Endothelial cell of umbilical vein (primary cell): ENCODE results near the gene PLEKHG1. TPM values are rescaled to one million over a fixed set of nuclear protein-coding genes. Genes with fewer than 3 reads are reported as not detected.
A peak's percentile ranks its signal among the peaks of the same experiment; 100 is the strongest.

ENCODE experiments used
- BruUV-seq: library from RNA; stranded (reverse); fragments of 400-500 nt; replicated peaks from 2 replicates; lab custom pipeline; 2021; lab: Mats Ljungman, UMichigan
- CTCF ChIA-PET: fragments of 300-600, 350-600 bp; sonication (Branson Sonifier 250); formaldehyde crosslinking; loops from one replicate; lab custom pipeline; 2021; ENCODE audit warnings: antibody characterized with exemption, inconsistent platforms; lab: Charles Lee
- POLR2A ChIA-PET: fragments of 300-600, 350-600 bp; sonication (Branson Sonifier 250); formaldehyde crosslinking; loops from one replicate; lab custom pipeline; 2021; ENCODE audit warnings: antibody characterized with exemption, inconsistent platforms; lab: Charles Lee
- DNase-seq: peaks from one replicate; pipeline ENCODE4 v3.0.0-alpha.2; 2011; ENCODE audit warnings: low read depth, low spot score
- FAIRE-seq: peaks from 2 replicates; lab custom pipeline; 2011; peaks lifted over from hg19 to GRCh38; lab: Jason Lieb, UNC
- H2AFZ ChIP-seq: 2 replicates; pipeline ENCODE4 v1.6.0; 2012; ENCODE audit warnings: low read depth, low read length, control low read depth, inconsistent platforms
- H3K27ac ChIP-seq: 2 replicates; pipeline ENCODE4 v1.5.1; 2011; ENCODE audit warnings: low read depth, mild to moderate bottlenecking, control low read depth, low read length, moderate library complexity; ENCODE audit not compliant: insufficient read depth
- H3K27me3 ChIP-seq, 2 experiments: 2 replicates each; pipeline versions ENCODE4 v1.6.0 to v1.6.1; 2011; ENCODE audit warnings: low read length in 2 of 2, mixed read lengths in 1 of 2; ENCODE audit not compliant: control insufficient read depth in 2 of 2, insufficient read depth in 2 of 2
- H3K36me3 ChIP-seq, 2 experiments: 2 replicates in 1 of 2; 3 replicates in 1 of 2; pipeline ENCODE4 v1.5.1; 2011; ENCODE audit warnings: low read length in 2 of 2, mild to moderate bottlenecking in 1 of 2, moderate library complexity in 1 of 2; ENCODE audit not compliant: control insufficient read depth in 2 of 2, insufficient read depth in 2 of 2; ENCODE audit errors: extremely low read depth in 1 of 2
- H3K4me1 ChIP-seq: 3 replicates; pipeline ENCODE4 v1.5.1; 2011; ENCODE audit warnings: mild to moderate bottlenecking, low read length; ENCODE audit not compliant: control insufficient read depth, insufficient read depth; ENCODE audit errors: extremely low read depth
- H3K4me2 ChIP-seq: 2 replicates; pipeline ENCODE4 v1.6.1; 2011; ENCODE audit warnings: low read length, control low read depth, mixed read lengths; ENCODE audit not compliant: insufficient read depth
- H3K4me3 ChIP-seq, 3 experiments: fragments of 200-600 bp in 1 of 3; sonication (generic), shearing (Covaris generic) in 1 of 3; replicated peaks in 1 of 3; 2 replicates each; pipeline ENCODE4 v1.5.1; 2011 to 2016; ENCODE audit warnings: control low read depth in 3 of 3, low read length in 3 of 3, mild to moderate bottlenecking in 2 of 3, inconsistent platforms in 1 of 3, low read depth in 1 of 3, moderate library complexity in 1 of 3; ENCODE audit not compliant: insufficient read depth in 1 of 3
- H3K79me2 ChIP-seq: 2 replicates; pipeline ENCODE4 v1.6.0; 2012; ENCODE audit warnings: low read length, inconsistent platforms; ENCODE audit not compliant: control insufficient read depth, insufficient read depth
- H3K9ac ChIP-seq: replicated peaks from 2 replicates; pipeline ENCODE3; 2011; ENCODE audit warnings: low read length, control low read depth; ENCODE audit not compliant: insufficient read depth; ENCODE audit errors: extremely low read depth
- H3K9me1 ChIP-seq: replicated peaks from 3 replicates; pipeline ENCODE4 v1.6.0; 2011; ENCODE audit warnings: mild to moderate bottlenecking, low read length; ENCODE audit not compliant: control insufficient read depth, insufficient read depth; ENCODE audit errors: extremely low read depth
- H3K9me3 ChIP-seq: replicated peaks from 2 replicates; pipeline ENCODE4 v1.5.1; 2012; ENCODE audit warnings: low read length, inconsistent platforms; ENCODE audit not compliant: control insufficient read depth, insufficient read depth
- H4K20me1 ChIP-seq: replicated peaks from 2 replicates; pipeline ENCODE3; 2011; ENCODE audit warnings: mild to moderate bottlenecking, low read length; ENCODE audit not compliant: control insufficient read depth, insufficient read depth; ENCODE audit errors: extremely low read depth
- CTCF ChIP-seq, 2 donors: IDR thresholded peaks; 1 replicate in 1 of 2; 2 replicates in 1 of 2; pipeline ENCODE4 v1.5.1; 2011; ENCODE audit warnings: low read length in 2 of 2, mild to moderate bottlenecking in 2 of 2, moderate library complexity in 2 of 2, control low read depth in 1 of 2, inconsistent platforms in 1 of 2, low read depth in 1 of 2; ENCODE audit not compliant: insufficient read depth in 1 of 2; ENCODE audit errors: extremely low read depth in 1 of 2
- EZH2 ChIP-seq: IDR thresholded peaks from 2 replicates; pipeline ENCODE4 v1.6.1; 2012; ENCODE audit warnings: borderline replicate concordance, low read depth, mild to moderate bottlenecking, moderate library complexity, low read length, inconsistent platforms; ENCODE audit not compliant: severe bottlenecking
- FOS ChIP-seq: IDR thresholded peaks from 2 replicates; pipeline ENCODE4 v1.6.1; 2011; ENCODE audit warnings: mild to moderate bottlenecking, low read length, moderate library complexity, borderline replicate concordance; ENCODE audit not compliant: insufficient read depth
- GATA2 ChIP-seq: IDR thresholded peaks from 2 replicates; pipeline ENCODE4 v1.7.0; 2011; ENCODE audit warnings: low read depth, mild to moderate bottlenecking, moderate library complexity, mixed read lengths, low read length; ENCODE audit not compliant: insufficient read length, insufficient read depth
- JUN ChIP-seq: IDR thresholded peaks from 2 replicates; pipeline ENCODE4 v1.6.1; 2011; ENCODE audit warnings: borderline replicate concordance, low read depth; ENCODE audit not compliant: insufficient read length, insufficient read depth
- MYC ChIP-seq: IDR thresholded peaks from one replicate; pipeline ENCODE4 v1.6.1; 2011; ENCODE audit warnings: mild to moderate bottlenecking, low read depth, low read length
- POLR2A ChIP-seq: IDR thresholded peaks from 2 replicates; pipeline ENCODE4 v1.6.1; 2012; ENCODE audit warnings: low read depth, mild to moderate bottlenecking, control low read depth, low read length
- POLR2AphosphoS5 ChIP-seq: IDR thresholded peaks from 2 replicates; pipeline ENCODE4 v1.6.1; 2012; ENCODE audit warnings: low read depth, mild to moderate bottlenecking, control low read depth, low read length, moderate library complexity; ENCODE audit not compliant: insufficient read depth
- dilution Hi-C: fragments of 300-500 bp; cut with MboI; formaldehyde crosslinking; loops from one replicate; pipeline ENCODE4 v1.15.0; 2019; ENCODE audit warnings: low sequenced_read_pairs; ENCODE audit not compliant: extremely low pct_ligation_motif_present
- intact Hi-C: fragments of 100-400 bp; cut with micrococcal nuclease; formaldehyde crosslinking; loops from one replicate; pipeline ENCODE4 v1.10.0; 2022
- polyA plus RNA-seq, 4 experiments: library from polyadenylated mRNA; depleted of rRNA in 3 of 4; stranded (reverse) in 3 of 4; unstranded in 1 of 4; fragments of >200 nt; gene quantifications; 2 replicates each; pipeline versions ENCODE4 v1.2.1 to v1.2.3, GENCODE V29; 2011 to 2012; ENCODE audit warnings: missing spikeins in 1 of 4
- total RNA-seq: library from RNA; stranded (reverse); gene quantifications from 2 replicates; pipeline ENCODE4 v1.2.3, GENCODE V29; 2021
- TF ChIP-seq, protein P1 (sequence below): IDR thresholded peaks from 2 replicates; pipeline ENCODE4 v1.6.1; 2011; ENCODE audit not compliant: insufficient read depth, insufficient read length

The PLEKHG1 gene
- total and polyA plus RNA-seq, 2 donors (not counting 3 experiments of a cell fraction or from before 2014, with no cell fraction given) = 8.8 to 62.5 TPM

- Histone ChIP-seq H3K9me1 (no peaks in the 10 kb centered on the region), H3K4me1 (peaks cover 7% of the 10 kb centered on the region), H4K20me1 (no peaks in the 10 kb centered on the region), H3K27me3 (no peaks in the 10 kb centered on the region), H3K79me2 (no peaks in the 10 kb centered on the region), H3K9ac (peak overlapping the region; percentile 8), H3K4me3 (no peak overlapping the region), H3K4me2 (peak overlapping the region; percentile 82), H3K36me3 (no peaks in the 10 kb centered on the region), H3K9me3 (no peaks in the 10 kb centered on the region), H2AFZ (no peak overlapping the region), H3K27ac (no peak overlapping the region)
- CTCF ChIA-PET = no interaction called here
- no peak for FAIRE-seq
- BruUV-seq = no TSS peak
- POLR2A ChIA-PET = no interaction called here
- intact Hi-C loops (no loop called here), dilution Hi-C loops (no loop called here)
- TF ChIP-seq CTCF (IDR thresholded peaks at IDR 0.05; ENCODE audit: extremely low read depth in 1 of 2, insufficient read depth in 1 of 2, low read depth in 1 of 2, low read length in 2 of 2) (no peak), GATA2 (no peak), FOS (no peak), POLR2AphosphoS5 (no peak), JUN (no peak), POLR2A (no peak), MYC (no peak), EZH2 (no peak)
- TF ChIP-seq, protein P1, sequence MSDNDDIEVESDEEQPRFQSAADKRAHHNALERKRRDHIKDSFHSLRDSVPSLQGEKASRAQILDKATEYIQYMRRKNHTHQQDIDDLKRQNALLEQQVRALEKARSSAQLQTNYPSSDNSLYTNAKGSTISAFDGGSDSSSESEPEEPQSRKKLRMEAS = no peak
- no peak for DNase-seq
Observed at GRCh38 chr6:150640556-150641209, 41.0 kb downstream of the PLEKHG1 start.
